Pulmonary artery endothelial cell (primary cell): ENCODE results near the gene TMED8. TPM values are rescaled to one million over a fixed set of nuclear protein-coding genes. Genes with fewer than 3 reads are reported as not detected.

Experiments
- DNase-seq: peaks from one replicate; pipeline ENCODE4 v3.0.0-alpha.2; 2011; ENCODE audit warnings: low read depth, low spot score
- total RNA-seq: library from RNA; depleted of rRNA; stranded (reverse); fragments of >200 nt; gene quantifications from 2 replicates; pipeline ENCODE4 v1.2.3, GENCODE V29; 2014

Gene TMED8
- total RNA-seq, 1 donor from 2014 or later, result 13.3 TPM

- DNase-seq, result no peak
These were observed 80.0 kb downstream of the TMED8 start for GRCh38 chr14:77296906-77297305.

- DNase-seq, result no peak
These were observed 80.7 kb downstream of the TMED8 start for GRCh38 chr14:77296155-77296554.

GRCh38 chr14:77290705-77291104, 86.2 kb downstream of the TMED8 start:
- no peak for DNase-seq

GRCh38 chr14:77286576-77286975, 90.3 kb downstream of the TMED8 start:
- DNase-seq, result no peak

Other genes with a start within 250 kb of the TMED8 start
- under 0.01 and 0.04 TPM in 2 replicates for gene ZDHHC22, start 235.3 kb downstream of the TMED8 start, total RNA-seq
- gene TMEM63C, start 195.3 kb downstream of the TMED8 start, total RNA-seq, result not detected in 2 replicates
- gene NGB, start 105.9 kb downstream of the TMED8 start, total RNA-seq, result not detected in 2 replicates
- 8.6 and 14.4 TPM in 2 replicates for gene POMT2, start 56.2 kb downstream of the TMED8 start, total RNA-seq
- gene GSTZ1, start 56.1 kb downstream of the TMED8 start, total RNA-seq, result 6.9 and 20.4 TPM in 2 replicates
- 1.8 TPM in 2 replicates for gene SAMD15, start 285 bp upstream of the TMED8 start, total RNA-seq
- gene NOXRED1, start 46.4 kb upstream of the TMED8 start, total RNA-seq, result 0.07 and 0.13 TPM in 2 replicates
- 30.9 and 33.6 TPM in 2 replicates for gene VIPAS39, start 80.5 kb upstream of the TMED8 start, total RNA-seq
- gene AHSA1, start 81.0 kb upstream of the TMED8 start, total RNA-seq, result 102 and 208 TPM in 2 replicates
- not detected in 2 replicates for gene ISM2, start 121.7 kb upstream of the TMED8 start, total RNA-seq
- 48.1 and 54.5 TPM in 2 replicates for gene SPTLC2, start 239.5 kb upstream of the TMED8 start, total RNA-seq